HG03095 (cell line): ENCODE data around the gene RPL36AL.
"Not testable (repeated sequence)": the region's sequence is repeated elsewhere in the genome, so short reads cannot be mapped to it uniquely, and the experiment has no call there.

ENCODE experiments used
- ATAC-seq: cut with Tn5 transposase; IDR thresholded peaks from one replicate; pipeline ENCODE4 v1.9.1; 2021; ENCODE audit warnings: moderate library complexity; ENCODE audit not compliant: unreplicated experiment

RPL36AL gene

GRCh38 chr14:49619730-49620129, 696 bp downstream of the RPL36AL start:
- no peak for ATAC-seq

- not testable (repeated sequence) for ATAC-seq
Observed at GRCh38 chr14:49619273-49619672, 1.2 kb downstream of the RPL36AL start.

GRCh38 chr14:49617852-49618519, 2.4 kb downstream of the RPL36AL start:
- no peak for ATAC-seq

GRCh38 chr14:49615776-49616175, 4.7 kb downstream of the RPL36AL start:
- ATAC-seq: no peak

GRCh38 chr14:49614196-49614595, 6.2 kb downstream of the RPL36AL start:
- ATAC-seq: no peak

GRCh38 chr14:49612671-49613070, 7.8 kb downstream of the RPL36AL start:
- ATAC-seq: no peak

GRCh38 chr14:49612251-49612650, 8.2 kb downstream of the RPL36AL start:
- no peak for ATAC-seq

GRCh38 chr14:49607583-49607982, 12.8 kb downstream of the RPL36AL start:
- no peak for ATAC-seq

GRCh38 chr14:49598485-49599300, 21.7 kb downstream of the RPL36AL start, which contains the start of gene LRR1:
LRR1 (plus strand) TSS chr14:49598940; CDS start chr14:49599021, 81 bp downstream.
- ATAC-seq: peak; percentile 46

- ATAC-seq: no peak
Observed at GRCh38 chr14:49598189-49598484, 22.3 kb downstream of the RPL36AL start.

GRCh38 chr14:49594347-49595091, 25.9 kb downstream of the RPL36AL start:
- no peak for ATAC-seq

GRCh38 chr14:49593016-49593415, 27.4 kb downstream of the RPL36AL start:
- no peak for ATAC-seq

- no peak for ATAC-seq
Observed at GRCh38 chr14:49589387-49589786, 31.0 kb downstream of the RPL36AL start.

- peak; percentile 22 for ATAC-seq
Observed at GRCh38 chr14:49586673-49587460, 33.6 kb downstream of the RPL36AL start.

GRCh38 chr14:49585803-49586672, 34.4 kb downstream of the RPL36AL start, which contains the start of gene RPS29:
RPS29 (minus strand) TSS chr14:49586380; CDS start chr14:49586346, 34 bp downstream.
- peak; percentile 86 for ATAC-seq

- ATAC-seq: not testable (repeated sequence)
Observed at GRCh38 chr14:49584981-49585640, 35.3 kb downstream of the RPL36AL start.

GRCh38 chr14:49584058-49584457, 36.4 kb downstream of the RPL36AL start:
- no peak for ATAC-seq

- ATAC-seq: no peak
Observed at GRCh38 chr14:49583629-49584028, 36.8 kb downstream of the RPL36AL start.
